ENCODE data around the gene ZNF277. TPM values are rescaled to one million over a fixed set of nuclear protein-coding genes. Genes with fewer than 3 reads are reported as not detected.

Gene ZNF277
- total RNA-seq, 1 experiment from 2014 or later, result 29.7 TPM

GRCh38 chr7:112337892-112338291, 131.4 kb downstream of the ZNF277 start:
- no peak overlapping the region for H3K4me3 ChIP-seq
- no peaks in the 10 kb centered on the region for H3K4me1 ChIP-seq
- H3K36me3 ChIP-seq, result peaks cover 9% of the 10 kb centered on the region
- DNase-seq, result no peak
- H3K27me3 ChIP-seq, result no peaks in the 10 kb centered on the region
- H3K27ac ChIP-seq, result no peak overlapping the region
- H3K9me3 ChIP-seq (replicated peaks), result no peaks in the 10 kb centered on the region

- Histone ChIP-seq H3K36me3 (peaks cover 16% of the 10 kb centered on the region), H3K27me3 (no peaks in the 10 kb centered on the region), H3K4me3 (no peak overlapping the region), H3K27ac (no peak overlapping the region), H3K9me3 (replicated peaks) (no peaks in the 10 kb centered on the region), H3K4me1 (no peaks in the 10 kb centered on the region)
- no peak for DNase-seq
Measured at GRCh38 chr7:112338786-112339185, 132.3 kb downstream of the ZNF277 start.

GRCh38 chr7:112341464-112341863, 135.0 kb downstream of the ZNF277 start:
- DNase-seq, result no peak
- no peaks in the 10 kb centered on the region for H3K27me3 ChIP-seq
- no peak overlapping the region for H3K4me3 ChIP-seq
- H3K27ac ChIP-seq, result no peak overlapping the region
- H3K36me3 ChIP-seq, result peaks cover 19% of the 10 kb centered on the region
- H3K9me3 ChIP-seq (replicated peaks), result no peaks in the 10 kb centered on the region
- no peaks in the 10 kb centered on the region for H3K4me1 ChIP-seq

- Histone ChIP-seq H3K4me3 (no peak overlapping the region), H3K9me3 (replicated peaks) (no peaks in the 10 kb centered on the region), H3K27me3 (no peaks in the 10 kb centered on the region), H3K27ac (no peak overlapping the region), H3K36me3 (peaks cover 19% of the 10 kb centered on the region), H3K4me1 (no peaks in the 10 kb centered on the region)
- no peak for DNase-seq
Measured at GRCh38 chr7:112346381-112347060, 140.0 kb downstream of the ZNF277 start.

- DNase-seq, result no peak
- peaks cover 16% of the 10 kb centered on the region for H3K36me3 ChIP-seq
- H3K27ac ChIP-seq, result no peak overlapping the region
- no peak overlapping the region for H3K4me3 ChIP-seq
- H3K4me1 ChIP-seq, result no peaks in the 10 kb centered on the region
- no peaks in the 10 kb centered on the region for H3K9me3 ChIP-seq (replicated peaks)
- H3K27me3 ChIP-seq, result no peaks in the 10 kb centered on the region
Measured at GRCh38 chr7:112347088-112347487, 140.6 kb downstream of the ZNF277 start.

- no peak for DNase-seq
- H3K27ac ChIP-seq, result no peak overlapping the region
- no peaks in the 10 kb centered on the region for H3K4me1 ChIP-seq
- no peak overlapping the region for H3K4me3 ChIP-seq
- H3K27me3 ChIP-seq, result no peaks in the 10 kb centered on the region
- H3K36me3 ChIP-seq, result no peaks in the 10 kb centered on the region
- H3K9me3 ChIP-seq (replicated peaks), result no peaks in the 10 kb centered on the region
Measured at GRCh38 chr7:112350585-112350984, 144.1 kb downstream of the ZNF277 start.

- Histone ChIP-seq H3K4me3 (no peak overlapping the region), H3K9me3 (replicated peaks) (no peaks in the 10 kb centered on the region; the same call in 1 of the 2 replicates), H3K4me1 (no peaks in the 10 kb centered on the region), H3K27ac (no peak overlapping the region), H3K27me3 (no peaks in the 10 kb centered on the region), H3K36me3 (no peaks in the 10 kb centered on the region)
- no peak for DNase-seq
Measured at GRCh38 chr7:112356596-112356995, 150.1 kb downstream of the ZNF277 start.

- Histone ChIP-seq H3K27ac (no peak overlapping the region), H3K4me1 (no peaks in the 10 kb centered on the region), H3K4me3 (no peak overlapping the region), H3K27me3 (no peaks in the 10 kb centered on the region), H3K9me3 (replicated peaks) (no peaks in the 10 kb centered on the region; the same call in 1 of the 2 replicates), H3K36me3 (no peaks in the 10 kb centered on the region)
- DNase-seq, result no peak
Measured at GRCh38 chr7:112357136-112357535, 150.6 kb downstream of the ZNF277 start.

GRCh38 chr7:112358513-112358912, 152.0 kb downstream of the ZNF277 start:
- Histone ChIP-seq H3K36me3 (no peaks in the 10 kb centered on the region), H3K27me3 (no peaks in the 10 kb centered on the region), H3K4me3 (no peak overlapping the region), H3K27ac (no peak overlapping the region), H3K4me1 (no peaks in the 10 kb centered on the region), H3K9me3 (replicated peaks) (no peaks in the 10 kb centered on the region; the same call in 1 of the 2 replicates)
- DNase-seq, result no peak

- Histone ChIP-seq H3K9me3 (replicated peaks) (no peaks in the 10 kb centered on the region; the same call in 1 of the 2 replicates), H3K27ac (no peak overlapping the region)
Measured at GRCh38 chr7:112359086-112359485, 152.6 kb downstream of the ZNF277 start.

GRCh38 chr7:112360681-112361080, 154.2 kb downstream of the ZNF277 start:
- H3K4me1 ChIP-seq, result no peaks in the 10 kb centered on the region
- no peak overlapping the region for H3K27ac ChIP-seq
- no peaks in the 10 kb centered on the region for H3K27me3 ChIP-seq
- H3K4me3 ChIP-seq, result no peak overlapping the region
- H3K36me3 ChIP-seq, result no peaks in the 10 kb centered on the region
- DNase-seq, result no peak
- H3K9me3 ChIP-seq (replicated peaks), result no peaks in the 10 kb centered on the region; the same call in 1 of the 2 replicates

More at GRCh38 chr7:112359086-112359485, 152.6 kb downstream of the ZNF277 start:
- Histone ChIP-seq H3K27me3 (no peaks in the 10 kb centered on the region), H3K36me3 (no peaks in the 10 kb centered on the region), H3K4me3 (no peak overlapping the region), H3K4me1 (no peaks in the 10 kb centered on the region)
- no peak for DNase-seq

GRCh38 chr7:112361154-112361553, 154.7 kb downstream of the ZNF277 start:
- no peak for DNase-seq
- no peaks in the 10 kb centered on the region for H3K36me3 ChIP-seq
- no peaks in the 10 kb centered on the region for H3K27me3 ChIP-seq

GRCh38 chr7:112362053-112362650, 155.7 kb downstream of the ZNF277 start:
- H3K4me3 ChIP-seq, result no peak overlapping the region
- no peaks in the 10 kb centered on the region for H3K4me1 ChIP-seq
- H3K9me3 ChIP-seq (replicated peaks), result no peaks in the 10 kb centered on the region; the same call in 1 of the 2 replicates
- no peak for DNase-seq
- H3K27me3 ChIP-seq, result no peaks in the 10 kb centered on the region
- H3K27ac ChIP-seq, result no peak overlapping the region
- no peaks in the 10 kb centered on the region for H3K36me3 ChIP-seq

More at GRCh38 chr7:112361154-112361553, 154.7 kb downstream of the ZNF277 start:
- no peak overlapping the region for H3K4me3 ChIP-seq
- H3K4me1 ChIP-seq, result no peaks in the 10 kb centered on the region
- H3K27ac ChIP-seq, result no peak overlapping the region
- H3K9me3 ChIP-seq (replicated peaks), result no peaks in the 10 kb centered on the region; the same call in 1 of the 2 replicates

GRCh38 chr7:112362731-112363131, 156.2 kb downstream of the ZNF277 start:
- H3K4me1 ChIP-seq, result no peaks in the 10 kb centered on the region
- no peaks in the 10 kb centered on the region; the same call in 1 of the 2 replicates for H3K9me3 ChIP-seq (replicated peaks)
- H3K36me3 ChIP-seq, result no peaks in the 10 kb centered on the region
- peak in 1 of 2 experiments; percentile 37 for DNase-seq
- no peaks in the 10 kb centered on the region for H3K27me3 ChIP-seq
- H3K27ac ChIP-seq, result no peak overlapping the region
- no peak overlapping the region for H3K4me3 ChIP-seq

- Histone ChIP-seq H3K4me3 (no peak overlapping the region), H3K36me3 (no peaks in the 10 kb centered on the region), H3K4me1 (no peaks in the 10 kb centered on the region), H3K27ac (no peak overlapping the region), H3K27me3 (no peaks in the 10 kb centered on the region), H3K9me3 (replicated peaks) (no peaks in the 10 kb centered on the region; the same call in 1 of the 2 replicates)
- DNase-seq, result no peak
Measured at GRCh38 chr7:112364388-112364787, 157.9 kb downstream of the ZNF277 start.

All from SJCRH30 (cell line).